Body of pancreas (tissue), 4 donors: ENCODE measurements around the gene ANG.

Experiments used
- POLR2A ChIP-seq, 3 donors: fragments of 450-650 bp; IDR thresholded peaks; one replicate each; pipeline ENCODE4 v1.6.1; 2016; ENCODE audit warnings: antibody characterized with exemption in 3 of 3, mild to moderate bottlenecking in 2 of 3
- TF ChIP-seq, protein P1 (sequence below), 7 experiments: fragments of 450-650 bp in 4 of 7; fragments of 200-600 bp in 3 of 7; sonication (generic) in 3 of 7; IDR thresholded peaks; one replicate each; pipeline ENCODE4 v1.5.1; 2016 to 2019; ENCODE audit warnings: antibody characterized with exemption in 7 of 7

- TF ChIP-seq, protein P1, sequence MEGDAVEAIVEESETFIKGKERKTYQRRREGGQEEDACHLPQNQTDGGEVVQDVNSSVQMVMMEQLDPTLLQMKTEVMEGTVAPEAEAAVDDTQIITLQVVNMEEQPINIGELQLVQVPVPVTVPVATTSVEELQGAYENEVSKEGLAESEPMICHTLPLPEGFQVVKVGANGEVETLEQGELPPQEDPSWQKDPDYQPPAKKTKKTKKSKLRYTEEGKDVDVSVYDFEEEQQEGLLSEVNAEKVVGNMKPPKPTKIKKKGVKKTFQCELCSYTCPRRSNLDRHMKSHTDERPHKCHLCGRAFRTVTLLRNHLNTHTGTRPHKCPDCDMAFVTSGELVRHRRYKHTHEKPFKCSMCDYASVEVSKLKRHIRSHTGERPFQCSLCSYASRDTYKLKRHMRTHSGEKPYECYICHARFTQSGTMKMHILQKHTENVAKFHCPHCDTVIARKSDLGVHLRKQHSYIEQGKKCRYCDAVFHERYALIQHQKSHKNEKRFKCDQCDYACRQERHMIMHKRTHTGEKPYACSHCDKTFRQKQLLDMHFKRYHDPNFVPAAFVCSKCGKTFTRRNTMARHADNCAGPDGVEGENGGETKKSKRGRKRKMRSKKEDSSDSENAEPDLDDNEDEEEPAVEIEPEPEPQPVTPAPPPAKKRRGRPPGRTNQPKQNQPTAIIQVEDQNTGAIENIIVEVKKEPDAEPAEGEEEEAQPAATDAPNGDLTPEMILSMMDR (IDR thresholded peaks at IDR 0.05) = peak in 1 of 7 experiments; percentile 16
- TF ChIP-seq POLR2A (IDR thresholded peaks at IDR 0.05) = no peak
Measured at GRCh38 chr14:20657216-20658211, 31.1 kb upstream of the ANG start.
